IMR-90 (cell line): ENCODE results near the gene RBMS3. TPM values are rescaled to one million over a fixed set of nuclear protein-coding genes. Genes with fewer than 3 reads are reported as not detected.

Source experiments
- ATAC-seq: fragments of 200-7000 bp; cut with Tn5 transposase; 2 replicates; pipeline ENCODE4 v1.9.1; 2020; ENCODE audit warnings: low read depth, mild to moderate bottlenecking, moderate library complexity
- BruUV-seq: library from RNA; stranded (reverse); fragments of 400-500 nt; replicated peaks from 2 replicates; lab custom pipeline; 2021; lab: Mats Ljungman, UMichigan
- CTCF ChIA-PET: fragments of 300-600 bp; formaldehyde crosslinking; extraction: SDS; loops from one replicate; lab custom pipeline; 2021; ENCODE audit warnings: antibody characterized with exemption; lab: Yijun Ruan, JAX
- POLR2A ChIA-PET: fragments of 300-600 bp; sonication (Branson Sonifier 250); formaldehyde crosslinking; loops from one replicate; lab custom pipeline; 2022; ENCODE audit warnings: antibody characterized with exemption; ENCODE audit not compliant: unreplicated experiment; lab: Charles Lee
- DNase-seq: peaks from one replicate; pipeline ENCODE4 v3.0.0; 2013
- H2AFZ ChIP-seq: replicated peaks from 2 replicates; pipeline ENCODE3; 2013; ENCODE audit warnings: low read length, mild to moderate bottlenecking; ENCODE audit not compliant: poor library complexity
- H2AK5ac ChIP-seq: 2 replicates; pipeline ENCODE4 v1.6.1; 2013; ENCODE audit warnings: low read depth, low read length, inconsistent platforms
- H2AK9ac ChIP-seq: replicated peaks from 2 replicates; pipeline ENCODE3; 2013; ENCODE audit warnings: mild to moderate bottlenecking, low read depth, low read length, moderate library complexity; ENCODE audit not compliant: poor library complexity
- H2BK120ac ChIP-seq: 2 replicates; pipeline ENCODE4 v1.6.1; 2013; ENCODE audit warnings: low read depth, low read length, inconsistent platforms
- H2BK15ac ChIP-seq: 3 replicates; pipeline ENCODE4 v1.6.1; 2013; ENCODE audit warnings: low read depth, low read length, inconsistent platforms
- H2BK20ac ChIP-seq: 2 replicates; pipeline ENCODE4 v1.6.1; 2013; ENCODE audit warnings: low read depth, mild to moderate bottlenecking, inconsistent platforms, low read length, moderate library complexity
- H2BK5ac ChIP-seq: 2 replicates; pipeline ENCODE4 v1.6.1; 2013; ENCODE audit warnings: mild to moderate bottlenecking, low read depth, low read length, inconsistent platforms; ENCODE audit not compliant: poor library complexity, severe bottlenecking
- H3K14ac ChIP-seq: replicated peaks from 2 replicates; pipeline ENCODE4 v1.6.1; 2013; ENCODE audit warnings: low read depth, low read length, inconsistent platforms
- H3K18ac ChIP-seq: 2 replicates; pipeline ENCODE4 v1.6.1; 2013; ENCODE audit warnings: low read depth, low read length, control low read depth
- H3K23ac ChIP-seq: 2 replicates; pipeline ENCODE4 v1.6.1; 2013; ENCODE audit warnings: low read depth, low read length, inconsistent platforms
- H3K27ac ChIP-seq: 2 replicates; pipeline ENCODE4 v1.5.1; 2013; ENCODE audit warnings: mild to moderate bottlenecking, control low read depth, low read length; ENCODE audit not compliant: insufficient read depth
- H3K27me3 ChIP-seq: 2 replicates; pipeline ENCODE4 v1.6.1; 2013; ENCODE audit warnings: low read length; ENCODE audit not compliant: control insufficient read depth, insufficient read depth
- H3K36me3 ChIP-seq: 2 replicates; pipeline ENCODE4 v1.6.1; 2013; ENCODE audit warnings: low read length, mixed read lengths; ENCODE audit not compliant: control insufficient read depth, insufficient read depth
- H3K4ac ChIP-seq: 2 replicates; pipeline ENCODE4 v1.6.1; 2013; ENCODE audit warnings: low read depth, low read length, inconsistent platforms
- H3K4me1 ChIP-seq: 2 replicates; pipeline ENCODE4 v1.6.1; 2013; ENCODE audit warnings: low read length, mixed read lengths; ENCODE audit not compliant: control insufficient read depth, insufficient read depth
- H3K4me2 ChIP-seq: 2 replicates; pipeline ENCODE4 v1.6.1; 2013; ENCODE audit warnings: low read depth, mild to moderate bottlenecking, control low read depth, low read length, moderate library complexity
- H3K4me3 ChIP-seq: 2 replicates; pipeline ENCODE4 v1.5.1; 2013; ENCODE audit warnings: low read depth, mild to moderate bottlenecking, control low read depth, low read length, moderate library complexity; ENCODE audit not compliant: insufficient read depth
- H3K56ac ChIP-seq: 2 replicates; pipeline ENCODE4 v1.6.1; 2013; ENCODE audit warnings: low read length, inconsistent platforms; ENCODE audit not compliant: insufficient read depth; ENCODE audit errors: extremely low read depth
- H3K79me1 ChIP-seq, 2 experiments: 2 replicates each; pipeline ENCODE4 v1.6.1; 2013; ENCODE audit warnings: low read length in 2 of 2, inconsistent platforms in 1 of 2, low read depth in 1 of 2
- H3K9ac ChIP-seq: 2 replicates; pipeline ENCODE4 v1.6.1; 2013; ENCODE audit warnings: low read depth, low read length, control low read depth
- H3K9me1 ChIP-seq: 2 replicates; pipeline ENCODE4 v1.6.1; 2013; ENCODE audit warnings: low read length, inconsistent platforms; ENCODE audit not compliant: insufficient read depth
- H3K9me3 ChIP-seq: 2 replicates; pipeline ENCODE4 v1.6.1; 2013; ENCODE audit warnings: low read length; ENCODE audit not compliant: control insufficient read depth, insufficient read depth
- H4K20me1 ChIP-seq: 2 replicates; pipeline ENCODE4 v1.6.1; 2013; ENCODE audit warnings: low read length, inconsistent platforms; ENCODE audit not compliant: insufficient read depth
- H4K5ac ChIP-seq: 2 replicates; pipeline ENCODE4 v1.6.1; 2013; ENCODE audit warnings: mild to moderate bottlenecking, low read depth, low read length, control low read depth
- H4K8ac ChIP-seq, 2 experiments: 2 replicates each; pipeline ENCODE4 v1.6.1; 2013; ENCODE audit warnings: low read depth in 2 of 2, low read length in 2 of 2, control low read depth in 1 of 2, inconsistent platforms in 1 of 2
- H4K91ac ChIP-seq: 2 replicates; pipeline ENCODE4 v1.6.1; 2013; ENCODE audit warnings: low read depth, low read length, inconsistent platforms; ENCODE audit not compliant: insufficient read depth
- BHLHE40 ChIP-seq: fragments of 150-350 bp; IDR thresholded peaks from 2 replicates; pipeline ENCODE4 v1.6.1; 2016; ENCODE audit warnings: mild to moderate bottlenecking, low read depth, low read length
- ELK1 ChIP-seq: fragments of 150-350 bp; IDR thresholded peaks from 2 replicates; pipeline ENCODE4 v1.6.1; 2016; ENCODE audit warnings: low read depth, mild to moderate bottlenecking, low read length, moderate library complexity, borderline replicate concordance
- FOS ChIP-seq: fragments of 150-350 bp; IDR thresholded peaks from 2 replicates; pipeline ENCODE4 v1.6.1; 2016; ENCODE audit warnings: low read depth, low read length
- MAZ ChIP-seq: IDR thresholded peaks from 2 replicates; pipeline ENCODE4 v1.6.1; 2012; ENCODE audit warnings: low read depth, mild to moderate bottlenecking, low read length, improper control_type of control experiment, moderate library complexity, borderline replicate concordance
- MXI1 ChIP-seq: IDR thresholded peaks from 2 replicates; pipeline ENCODE4 v1.6.1; 2012; ENCODE audit warnings: low read depth, mild to moderate bottlenecking, low read length, moderate library complexity, borderline replicate concordance
- NFE2L2 ChIP-seq: fragments of 150-350 bp; IDR thresholded peaks from 2 replicates; pipeline ENCODE4 v1.6.1; 2016; ENCODE audit warnings: low read depth, mild to moderate bottlenecking, low read length
- RCOR1 ChIP-seq: IDR thresholded peaks from 2 replicates; pipeline ENCODE4 v1.6.1; 2012; ENCODE audit warnings: mild to moderate bottlenecking, low read length, improper control_type of control experiment; ENCODE audit not compliant: insufficient replicate concordance
- RFX5 ChIP-seq: IDR thresholded peaks from 2 replicates; pipeline ENCODE4 v1.8.0; 2012; ENCODE audit warnings: low read depth, mild to moderate bottlenecking, low read length, moderate library complexity
- WGBS, 2 experiments: methylation state at CpG; one replicate each; pipeline versions ENCODE4 v1.1.5 to v1.1.7; 2013; ENCODE audit warnings: missing lambda C conversion rate in 2 of 2; ENCODE audit not compliant: insufficient read length in 1 of 2; ENCODE audit errors: extremely low coverage in 2 of 2; 5-methylcytosine and 5-hydroxymethylcytosine counted together
- dilution Hi-C: fragments of 300-500 bp; cut with HindIII; formaldehyde crosslinking; loops from one replicate; pipeline ENCODE4 v1.14.3; 2018; ENCODE audit warnings: low sequenced_read_pairs; ENCODE audit not compliant: unreplicated experiment
- in situ Hi-C: fragments of 300-500 bp; cut with MboI; formaldehyde crosslinking; loops from 3 replicates; pipeline ENCODE4 v1.14.3; 2019; ENCODE audit warnings: low sequenced_read_pairs, inconsistent platforms, mixed read lengths
- intact Hi-C: fragments of 100-400 bp; cut with micrococcal nuclease; formaldehyde crosslinking; loops from 2 replicates; pipeline ENCODE4 v1.10.0; 2022
- polyA plus RNA-seq, 3 experiments: library from polyadenylated mRNA; depleted of rRNA; stranded (reverse); fragments of >200 nt; gene quantifications; 2 replicates each; pipeline ENCODE4 v1.2.3, GENCODE V29; 2012; ENCODE audit warnings: low replicate concordance in 1 of 3
- total RNA-seq: library from RNA; depleted of rRNA; stranded (reverse); fragments of >200 nt; gene quantifications from 2 replicates; pipeline ENCODE4 v1.2.3, GENCODE V29; 2012

Gene RBMS3
- total and polyA plus RNA-seq, 2 of the 4 experiments (the other 2 are of a cell fraction), result 15.2 to 127 TPM

GRCh38 chr3:29302619-29303018, 21.7 kb downstream of the RBMS3 start:
- no CpG with 5 or more reads among the region's 2 CpGs for WGBS, 2 experiments
- H3K79me1 ChIP-seq, result peaks cover 36 to 62% of the 10 kb centered on the region in 2 experiments
- no peak overlapping the region for H3K14ac ChIP-seq
- no peak overlapping the region for H4K8ac ChIP-seq
- no peak overlapping the region for H3K4me2 ChIP-seq
- in situ Hi-C loops (no loop called here), dilution Hi-C loops (no loop called here), intact Hi-C loops (no loop called here)
- no peak overlapping the region for H3K23ac ChIP-seq
- H4K20me1 ChIP-seq, result peaks cover 11% of the 10 kb centered on the region
- no peak overlapping the region for H2BK15ac ChIP-seq
- no peak overlapping the region for H2BK5ac ChIP-seq
- peaks cover 3% of the 10 kb centered on the region; the same call in 1 of the 2 replicates for H3K9me1 ChIP-seq
- no peak overlapping the region for H3K27ac ChIP-seq
- H3K56ac ChIP-seq, result no peak overlapping the region; the same call in 1 of the 2 replicates
- ChIA-PET POLR2A (no interaction called here), CTCF (no interaction called here)
- BruUV-seq, result no TSS peak
- no peaks in the 10 kb centered on the region for H3K9me3 ChIP-seq
- DNase-seq (no peak), ATAC-seq (no peak)
- H4K91ac ChIP-seq, result no peak overlapping the region
- TF ChIP-seq MXI1 (no peak), FOS (no peak), BHLHE40 (no peak), MAZ (no peak), RFX5 (no peak), NFE2L2 (no peak), RCOR1 (no peak), ELK1 (no peak)
- no peak overlapping the region for H2AK9ac ChIP-seq
- no peak overlapping the region for H2BK120ac ChIP-seq
- H2AK5ac ChIP-seq, result no peak overlapping the region
- no peak overlapping the region for H2BK20ac ChIP-seq
- no peak overlapping the region for H4K5ac ChIP-seq
- peaks cover 4% of the 10 kb centered on the region for H3K36me3 ChIP-seq
- H2AFZ ChIP-seq, result no peak overlapping the region
- no peak overlapping the region for H3K18ac ChIP-seq
- H3K9ac ChIP-seq, result no peak overlapping the region
- H3K4me1 ChIP-seq, result peaks cover 5% of the 10 kb centered on the region; the same call in 1 of the 2 replicates
- no peak overlapping the region for H3K4me3 ChIP-seq
- H3K27me3 ChIP-seq, result no peaks in the 10 kb centered on the region
- no peak overlapping the region for H3K4ac ChIP-seq
